Hematopoietic multipotent progenitor cell treated with erythropoietin and hydrocortisone succinate and interleukin-3 and kit ligand, for 8 days (in vitro differentiated cells): ENCODE measurements around the gene EYS.
"Not testable (repeated sequence)": the region's sequence is repeated elsewhere in the genome, so short reads cannot be mapped to it uniquely, and the experiment has no call there.

Experiments used
- DNase-seq: peaks from one replicate; pipeline ENCODE4 v3.0.0-alpha.2; 2015

EYS gene

GRCh38 chr6:64083261-64083660, 1623.8 kb downstream of the EYS start:
- DNase-seq: no peak

- no peak for DNase-seq
Observed at GRCh38 chr6:64081453-64081852, 1625.6 kb downstream of the EYS start.

- no peak for DNase-seq
Observed at GRCh38 chr6:64074981-64075380, 1632.0 kb downstream of the EYS start.

- no peak for DNase-seq
Observed at GRCh38 chr6:64072686-64073085, 1634.3 kb downstream of the EYS start.

GRCh38 chr6:64064919-64065318, 1642.1 kb downstream of the EYS start:
- no peak for DNase-seq

- no peak for DNase-seq
Observed at GRCh38 chr6:64062960-64063683, 1643.9 kb downstream of the EYS start.

- no peak for DNase-seq
Observed at GRCh38 chr6:64054861-64055260, 1652.2 kb downstream of the EYS start.

- DNase-seq: no peak
Observed at GRCh38 chr6:64050590-64050989, 1656.4 kb downstream of the EYS start.

GRCh38 chr6:64049736-64050135, 1657.3 kb downstream of the EYS start:
- DNase-seq: no peak

- no peak for DNase-seq
Observed at GRCh38 chr6:64046746-64047208, 1660.2 kb downstream of the EYS start.

- no peak for DNase-seq
Observed at GRCh38 chr6:64041373-64041772, 1665.7 kb downstream of the EYS start.

- no peak for DNase-seq
Observed at GRCh38 chr6:64040113-64040512, 1666.9 kb downstream of the EYS start.

- no peak for DNase-seq
Observed at GRCh38 chr6:64037427-64037826, 1669.6 kb downstream of the EYS start.

- DNase-seq: no peak
Observed at GRCh38 chr6:64034910-64035655, 1671.9 kb downstream of the EYS start.

- no peak for DNase-seq
Observed at GRCh38 chr6:64034291-64034690, 1672.7 kb downstream of the EYS start.

- DNase-seq: not testable (repeated sequence)
Observed at GRCh38 chr6:64030950-64031618, 1675.9 kb downstream of the EYS start.

GRCh38 chr6:64023693-64024092, 1683.3 kb downstream of the EYS start:
- no peak for DNase-seq

GRCh38 chr6:64014595-64014994, 1692.4 kb downstream of the EYS start:
- no peak for DNase-seq

- no peak for DNase-seq
Observed at GRCh38 chr6:64013011-64013410, 1694.0 kb downstream of the EYS start.

GRCh38 chr6:64012351-64013001, 1694.5 kb downstream of the EYS start:
- DNase-seq: peak; percentile 19

GRCh38 chr6:64010666-64011065, 1696.4 kb downstream of the EYS start:
- DNase-seq: no peak

- no peak for DNase-seq
Observed at GRCh38 chr6:64010010-64010409, 1697.0 kb downstream of the EYS start.

- DNase-seq: no peak
Observed at GRCh38 chr6:64006246-64006645, 1700.8 kb downstream of the EYS start.
